Cardiac septum (tissue), 1 donor: ENCODE results near the gene PRDM5. TPM values are rescaled to one million over a fixed set of nuclear protein-coding genes. Genes with fewer than 3 reads are reported as not detected.
"Not testable (repeated sequence)": the region's sequence is repeated elsewhere in the genome, so short reads cannot be mapped to it uniquely, and the experiment has no call there.

Experiments
- DNase-seq: peaks from one replicate; pipeline ENCODE4 v3.0.0-alpha.2; 2020; ENCODE audit warnings: low spot score
- intact Hi-C: fragments of 100-400 bp; cut with DNase I; formaldehyde crosslinking; loops from one replicate; pipeline ENCODE4 v1.14.0; 2022
- total RNA-seq: library from RNA; stranded (reverse); fragmentation: NEBNext Ultra II Directional; extraction: Animal tissue kit (Norgen Biotek cat#: 25700); gene quantifications from one replicate; pipeline ENCODE4 v1.2.1, GENCODE V29; 2021
- donor health status: DM: no; HTN: no; CAD: no.

Gene PRDM5
- total RNA-seq, 1 donor from 2014 or later, result 24.3 TPM

DNA sequence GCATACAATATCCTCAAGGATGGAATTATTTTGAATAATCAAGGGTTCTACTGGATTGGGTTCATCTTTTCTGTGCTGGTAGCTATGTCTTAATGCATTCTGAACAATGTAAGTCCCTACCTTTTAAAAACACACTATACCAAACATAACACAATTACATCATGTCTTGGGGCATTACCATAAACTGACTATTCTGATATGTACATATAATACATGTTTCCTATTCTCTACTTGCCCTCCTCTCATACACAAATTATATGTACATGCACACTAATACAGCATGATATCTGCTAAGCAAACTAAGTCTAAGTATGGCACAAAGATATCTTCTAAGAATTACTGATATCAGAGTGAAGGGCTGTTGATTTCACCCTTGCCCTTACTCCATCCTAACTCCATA, 147.1 kb downstream of the PRDM5 start:
- no peak for DNase-seq
- intact Hi-C loops, result no loop called here

DNA sequence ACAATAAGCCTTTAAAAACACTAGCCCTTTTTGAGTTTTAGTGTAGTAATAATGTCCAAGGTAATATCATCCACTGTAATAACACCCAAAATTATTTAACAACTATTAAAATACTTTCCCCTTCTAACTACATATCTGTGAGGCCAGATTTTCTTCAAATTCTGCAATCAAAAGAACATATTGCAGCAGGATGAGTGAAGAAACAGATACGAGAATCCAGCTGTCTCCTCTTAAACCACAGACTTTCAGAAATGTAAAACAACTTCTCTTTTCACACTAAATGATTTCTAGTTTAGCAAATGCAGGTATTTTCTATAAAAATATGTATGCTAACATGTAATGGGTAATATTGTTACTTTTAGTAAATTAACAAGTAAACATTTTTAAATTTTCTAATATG, 148.9 kb downstream of the PRDM5 start:
- intact Hi-C loops, result no loop called here
- no peak for DNase-seq

DNA sequence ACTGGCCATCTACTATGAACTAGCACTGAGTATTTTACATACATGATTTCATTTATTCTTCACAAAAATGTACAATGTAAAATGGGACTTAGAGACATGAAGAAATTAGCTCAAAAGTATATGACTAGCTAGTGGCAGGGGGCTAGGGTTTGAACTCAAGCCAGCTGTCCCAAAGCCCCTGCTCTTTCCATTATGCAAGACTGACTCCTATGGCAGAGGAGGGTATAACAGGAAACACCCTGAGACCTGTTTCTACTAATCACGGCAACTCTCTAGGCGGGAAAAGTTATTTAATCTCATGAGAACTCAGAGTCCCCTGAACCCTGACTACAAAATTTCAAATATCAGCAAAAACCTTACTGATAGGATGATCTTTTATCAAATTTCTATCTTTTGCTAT, 150.6 kb downstream of the PRDM5 start:
- no peak for DNase-seq
- intact Hi-C loops, result no loop called here

DNA sequence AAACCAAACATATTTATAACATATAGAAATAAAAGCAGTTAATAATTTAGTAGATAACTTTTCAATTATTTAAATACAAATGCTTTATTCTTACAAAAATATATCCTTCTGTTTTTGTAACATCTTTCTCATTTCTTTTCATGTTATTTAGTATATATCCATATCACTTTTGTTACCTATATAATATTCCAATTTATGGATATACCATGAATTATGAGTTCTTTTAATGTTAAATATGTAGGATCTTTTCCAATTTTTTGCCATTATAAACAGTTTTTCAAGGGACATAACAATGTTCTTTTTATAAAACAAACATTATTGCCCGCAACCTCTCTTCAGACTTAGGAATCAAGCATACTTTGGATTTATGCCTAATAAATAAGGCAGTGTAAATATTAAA, 151.6 kb downstream of the PRDM5 start:
- intact Hi-C loops, result no loop called here
- no peak for DNase-seq

- intact Hi-C loops, result no loop called here
- DNase-seq, result no peak
Observed at GRCh38 chr4:120769227-120769626, 153.3 kb downstream of the PRDM5 start.

DNA sequence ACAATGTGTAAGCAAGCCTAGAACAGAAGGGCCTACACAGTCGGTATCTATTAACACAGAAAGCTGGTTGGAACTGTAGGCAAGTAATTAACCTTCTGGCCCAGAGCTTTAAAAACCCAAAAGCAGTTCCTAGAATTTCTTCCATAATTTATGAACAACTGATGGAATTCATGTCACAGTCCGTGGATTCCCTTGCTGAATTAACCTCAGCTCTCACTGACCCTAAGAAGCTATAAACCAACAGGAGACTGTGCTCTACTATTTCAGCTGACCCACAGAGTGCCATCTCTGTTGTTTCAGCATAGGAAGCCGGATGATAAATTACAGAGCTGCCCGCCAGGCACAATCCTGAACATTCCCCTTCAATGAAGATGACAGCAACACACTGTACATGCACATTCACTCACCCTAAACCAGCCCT, 157.3 kb downstream of the PRDM5 start:
- intact Hi-C loops, result no loop called here
- no peak for DNase-seq

DNA sequence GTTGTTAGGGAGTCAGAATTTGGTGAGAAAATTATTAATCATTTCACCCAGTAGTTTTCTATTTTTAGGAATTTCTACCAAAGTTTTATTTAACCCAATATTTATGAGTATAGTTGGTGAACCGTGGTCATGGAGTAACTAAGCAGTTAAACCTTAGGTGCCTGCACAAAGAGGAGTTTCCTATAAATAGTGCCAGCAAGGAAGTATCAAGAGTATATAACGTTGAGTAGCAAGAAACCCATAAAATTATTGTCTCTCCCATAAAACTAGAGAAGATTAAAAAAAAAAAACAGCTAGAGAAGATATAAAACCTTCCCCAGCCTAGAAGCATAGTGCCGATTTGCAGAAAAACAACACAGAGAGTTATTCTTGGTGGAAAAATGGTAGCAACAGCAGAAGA, 158.9 kb downstream of the PRDM5 start:
- intact Hi-C loops, result no loop called here

GRCh38 chr4:120761070-120761469, 161.5 kb downstream of the PRDM5 start:
- intact Hi-C loops, result no loop called here
- no peak for DNase-seq

More for the DNA sequence above, 158.9 kb downstream of the PRDM5 start:
- no peak for DNase-seq

DNA sequence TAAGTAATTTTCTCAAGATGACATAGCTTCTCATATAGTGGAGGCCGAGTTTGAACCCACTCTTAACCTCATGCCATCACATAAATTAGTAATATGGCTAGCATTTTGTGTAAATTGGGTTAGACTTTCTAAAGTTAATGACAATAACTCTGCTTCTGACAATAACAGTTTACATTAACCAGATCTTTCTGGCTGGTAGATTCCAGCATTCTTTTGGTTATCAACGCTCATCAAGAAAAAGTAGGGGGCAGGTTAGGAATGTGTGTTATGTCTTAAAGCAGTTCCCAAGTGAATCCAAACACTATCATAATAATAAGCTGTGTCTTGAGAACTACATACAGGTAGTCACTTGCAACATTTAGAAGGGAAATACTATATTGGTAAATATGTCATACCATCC, 162.5 kb downstream of the PRDM5 start:
- no peak for DNase-seq
- intact Hi-C loops, result no loop called here

- DNase-seq, result no peak
- intact Hi-C loops, result no loop called here
Observed at GRCh38 chr4:120755864-120756263, 166.7 kb downstream of the PRDM5 start.

DNA sequence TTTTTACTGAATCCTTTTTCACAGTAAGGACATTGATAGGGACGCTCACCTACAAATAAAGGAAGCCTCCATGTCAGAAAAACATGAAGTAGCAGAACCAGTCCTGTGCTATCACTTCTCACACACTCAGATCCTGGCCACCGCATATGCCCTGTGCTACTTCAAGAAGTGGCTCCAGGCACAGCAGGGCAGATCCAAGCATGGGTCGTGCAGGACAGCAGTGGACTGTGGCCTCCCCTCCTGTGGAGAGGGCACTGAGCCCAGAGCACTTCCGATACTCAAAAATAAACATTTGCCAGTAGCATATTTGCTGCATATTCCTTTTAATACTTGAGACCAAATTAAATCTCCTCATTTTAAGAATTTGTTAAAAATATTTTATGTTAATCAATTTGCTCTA, 167.9 kb downstream of the PRDM5 start:
- DNase-seq, result no peak
- intact Hi-C loops, result no loop called here

GRCh38 chr4:120753854-120754253, 168.7 kb downstream of the PRDM5 start:
- intact Hi-C loops, result no loop called here
- DNase-seq, result no peak

DNA sequence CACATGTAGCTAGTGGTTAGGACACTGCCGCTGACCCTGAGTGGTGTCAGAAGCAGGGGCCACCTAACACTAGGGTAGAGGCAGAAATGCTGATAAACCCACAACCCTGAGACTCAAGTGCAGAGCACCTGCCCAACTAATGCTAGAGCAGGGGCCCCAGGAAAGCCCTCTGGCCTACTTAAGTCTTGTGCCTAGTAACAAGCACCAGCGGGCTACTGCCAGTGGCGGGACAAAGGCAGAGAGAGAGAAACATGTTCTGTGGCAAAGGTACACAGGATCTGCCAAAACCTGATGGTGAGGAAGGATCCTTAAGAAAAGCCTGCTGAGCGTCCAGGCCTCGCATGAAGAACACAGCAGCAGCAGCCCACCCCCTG, 172.4 kb downstream of the PRDM5 start:
- DNase-seq, result no peak
- intact Hi-C loops, result no loop called here

- intact Hi-C loops, result no loop called here
- no peak for DNase-seq
Observed at GRCh38 chr4:120749445-120750151, 172.9 kb downstream of the PRDM5 start.

DNA sequence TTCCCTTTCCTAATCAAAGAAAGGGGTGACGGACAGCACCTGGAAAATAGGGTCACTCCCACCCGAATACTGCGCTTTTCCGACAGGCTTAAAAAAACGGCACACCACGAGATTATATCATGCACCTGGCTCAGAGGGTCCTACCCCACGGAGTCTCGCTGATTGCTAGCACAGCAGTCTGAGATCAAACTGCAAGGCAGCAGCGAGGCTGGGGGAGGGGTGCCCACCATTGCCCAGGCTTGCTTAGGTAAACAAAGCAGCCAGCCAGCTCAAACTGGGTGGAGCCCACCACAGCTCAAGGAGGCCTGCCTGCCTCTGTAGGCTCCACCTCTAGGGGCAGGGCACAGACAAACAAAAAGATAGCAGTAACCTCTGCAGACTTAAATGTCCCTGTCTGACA, 180.9 kb downstream of the PRDM5 start:
- DNase-seq, result not testable (repeated sequence)

GRCh38 chr4:120736312-120736711, 186.2 kb downstream of the PRDM5 start:
- intact Hi-C loops, result no loop called here
- DNase-seq, result no peak

More for the DNA sequence above, 180.9 kb downstream of the PRDM5 start:
- intact Hi-C loops, result not testable (repeated sequence)

GRCh38 chr4:120733968-120734367, 188.6 kb downstream of the PRDM5 start:
- DNase-seq, result no peak
- intact Hi-C loops, result no loop called here

DNA sequence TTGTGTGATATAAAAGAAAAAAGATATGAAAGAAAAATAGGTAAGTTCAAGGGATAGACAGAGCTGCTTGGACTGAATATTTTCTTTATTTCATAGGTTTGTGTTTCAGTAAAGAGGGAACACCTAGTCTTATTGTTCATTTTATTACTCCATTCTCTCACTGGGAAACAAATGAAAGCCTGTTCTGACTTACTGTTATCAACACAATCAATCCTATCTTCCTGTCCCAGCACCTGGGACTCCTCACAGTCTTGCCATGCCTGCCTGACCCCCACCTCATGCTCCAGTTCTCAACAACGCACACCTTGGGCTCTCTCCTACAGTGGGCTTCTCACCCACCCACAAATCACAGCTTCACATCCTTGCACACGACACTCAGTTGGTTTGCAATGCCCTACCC, 189.5 kb downstream of the PRDM5 start:
- intact Hi-C loops, result no loop called here
- DNase-seq, result no peak

DNA sequence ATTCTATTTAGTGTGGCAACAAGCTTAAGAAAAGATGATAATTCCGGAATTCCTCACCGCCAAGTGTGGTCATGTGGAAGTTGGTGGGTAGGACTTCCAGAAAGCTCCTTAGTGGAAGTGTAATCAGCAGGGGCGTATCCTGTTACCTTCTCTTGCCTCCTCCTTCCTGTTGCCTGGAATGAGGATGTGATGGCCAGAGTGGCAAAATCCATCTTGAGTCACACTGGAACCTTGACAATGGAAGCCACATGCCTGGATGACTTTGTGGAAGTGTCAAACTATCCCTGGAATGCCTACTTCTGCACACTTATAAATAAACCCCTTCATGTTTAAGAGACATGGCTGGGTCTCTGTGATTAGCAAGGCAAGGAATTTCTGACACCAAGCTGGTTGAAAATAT, 191.0 kb downstream of the PRDM5 start:
- DNase-seq, result no peak
- intact Hi-C loops, result no loop called here

DNA sequence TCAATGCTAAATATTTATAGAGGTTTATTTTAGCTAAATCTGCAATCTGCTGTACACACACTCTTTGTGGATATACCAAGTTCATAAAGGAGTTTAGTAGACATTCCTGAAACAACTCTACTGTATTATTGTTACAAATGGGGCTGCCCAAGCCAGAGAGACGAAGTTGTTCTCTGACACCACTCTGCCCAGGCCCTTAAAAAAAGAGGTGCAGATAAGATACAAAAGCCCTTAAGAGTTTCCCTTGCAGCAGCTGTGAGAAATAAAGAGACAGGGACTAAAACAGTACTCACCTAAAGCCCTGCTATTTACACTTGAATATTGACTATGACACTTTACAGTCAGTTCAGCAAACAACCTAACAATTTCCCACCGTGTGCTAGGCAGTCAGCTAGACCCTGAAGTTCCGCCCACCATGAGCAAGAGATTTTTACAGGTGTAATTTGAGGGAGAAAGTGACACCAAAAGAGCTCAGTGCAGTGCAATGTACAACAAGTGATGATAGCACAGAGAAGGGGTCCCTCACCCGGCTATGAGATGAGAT, 191.7 kb downstream of the PRDM5 start:
- intact Hi-C loops, result no loop called here
- DNase-seq, result no peak

GRCh38 chr4:120728892-120729675, 193.4 kb downstream of the PRDM5 start:
- no peak for DNase-seq
- intact Hi-C loops, result no loop called here
